Calu3 (cell line): ENCODE measurements around the gene OLFM2. TPM values are rescaled to one million over a fixed set of nuclear protein-coding genes. Genes with fewer than 3 reads are reported as not detected.

ENCODE experiments used
- BruUV-seq: library from RNA; stranded (reverse); fragments of 400-500 nt; replicated peaks from 2 replicates; lab custom pipeline; 2021; lab: Mats Ljungman, UMichigan
- CTCF ChIA-PET: fragments of 300-600 bp; sonication (Branson Sonifier 250); formaldehyde crosslinking; loops from one replicate; lab custom pipeline; 2022; ENCODE audit warnings: antibody characterized with exemption; lab: Charles Lee
- DNase-seq: peaks from one replicate; pipeline ENCODE4 v3.0.0; 2022
- H3K27ac Mint-ChIP-seq: one replicate; pipeline ENCODE4 v1.8.0; 2022; ENCODE audit warnings: mixed read lengths; ENCODE audit not compliant: unreplicated experiment
- H3K27me3 Mint-ChIP-seq: one replicate; pipeline ENCODE4 v1.8.0; 2022; ENCODE audit warnings: mixed read lengths; ENCODE audit not compliant: unreplicated experiment
- H3K36me3 Mint-ChIP-seq: one replicate; pipeline ENCODE4 v1.8.0; 2022; ENCODE audit warnings: mild to moderate bottlenecking, moderate library complexity, mixed read lengths; ENCODE audit not compliant: insufficient read depth, unreplicated experiment
- H3K4me1 Mint-ChIP-seq: one replicate; pipeline ENCODE4 v1.8.0; 2022; ENCODE audit warnings: mild to moderate bottlenecking, low read depth, mixed read lengths; ENCODE audit not compliant: unreplicated experiment
- H3K4me3 Mint-ChIP-seq: one replicate; pipeline ENCODE4 v1.8.0; 2022; ENCODE audit warnings: mild to moderate bottlenecking, low read depth, moderate library complexity, mixed read lengths; ENCODE audit not compliant: unreplicated experiment
- H3K9me3 Mint-ChIP-seq: one replicate; pipeline ENCODE4 v1.8.0; 2022; ENCODE audit warnings: low read depth, mixed read lengths; ENCODE audit not compliant: unreplicated experiment
- CTCF ChIP-seq: fragments of 200-600 bp; IDR thresholded peaks from one replicate; pipeline ENCODE4 v1.8.0; 2022; ENCODE audit warnings: antibody characterized with exemption; ENCODE audit not compliant: unreplicated experiment
- intact Hi-C: fragments of 100-400 bp; cut with micrococcal nuclease; formaldehyde crosslinking; loops from one replicate; pipeline ENCODE4 v1.10.0; 2022; ENCODE audit not compliant: unreplicated experiment
- total RNA-seq: library from RNA; stranded (reverse); gene quantifications from 2 replicates; pipeline ENCODE4 v1.2.3, GENCODE V29; 2022

OLFM2 gene
- total RNA-seq, 1 experiment from 2014 or later: 11.2 TPM

DNA sequence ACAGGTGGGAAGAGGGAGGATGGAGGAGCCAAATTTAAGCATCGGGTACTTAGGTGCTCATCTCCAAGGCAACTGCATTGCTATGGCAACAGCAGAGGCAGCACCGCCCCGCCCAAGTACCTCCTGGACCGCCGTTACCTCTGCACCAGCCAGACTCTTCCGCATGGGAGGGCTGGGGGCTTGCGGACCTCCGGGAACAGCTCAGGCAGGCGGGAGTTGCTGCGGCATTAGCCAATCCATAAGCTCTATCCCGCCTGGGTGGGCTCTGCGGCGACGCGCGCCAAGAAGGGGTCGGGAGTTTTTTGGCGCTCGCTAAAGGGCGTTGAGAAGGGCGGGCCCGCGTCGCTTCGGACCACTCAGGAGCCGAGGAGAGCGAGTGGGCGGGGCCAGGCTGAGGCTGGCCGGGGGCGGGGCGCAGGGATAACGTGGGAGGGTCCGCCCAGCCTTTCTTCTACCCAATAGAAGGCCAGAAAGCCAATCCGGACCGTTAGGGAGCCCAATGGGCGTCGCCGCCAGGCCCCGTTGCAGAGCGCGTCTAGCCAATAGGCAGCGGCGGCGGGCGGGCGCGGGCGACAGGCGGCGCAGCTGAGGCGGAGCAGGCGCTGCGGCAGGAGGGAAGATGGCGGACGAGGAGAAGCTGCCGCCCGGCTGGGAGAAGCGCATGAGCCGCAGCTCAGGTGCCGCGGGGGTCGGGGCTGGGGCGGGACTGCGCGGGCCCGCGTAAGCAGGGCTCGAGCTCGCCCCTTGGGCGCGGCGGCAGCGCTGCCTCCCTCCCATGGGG lies 101.4 kb downstream of the OLFM2 start, which contains the start of gene PIN1:
Gene PIN1, plus strand, starts transcription at position 593 of the 781 bp plus-strand sequence. Its CDS starts 27 bp downstream, at position 620.
- Mint-ChIP-seq H3K4me1 (peaks cover 6% of the 10 kb centered on the region), H3K9me3 (no peaks in the 10 kb centered on the region), H3K36me3 (peaks cover 35% of the 10 kb centered on the region), H3K27me3 (no peaks in the 10 kb centered on the region), H3K27ac (peak within 1 kb of the TSS; percentile 63), H3K4me3 (peak within 1 kb of the TSS; percentile 82)
- intact Hi-C loops: no loop called here
- DNase-seq: peak; percentile 97
- BruUV-seq: no TSS peak
- CTCF ChIA-PET: interaction anchor here (0.5 kb wide), 1 partner anchor 252 kb away, joined by 3 read pairs; no protein-coding TSS in a partner anchor
- no peak for TF ChIP-seq CTCF

GRCh38 chr19:9834307-9834725 lies 102.0 kb downstream of the OLFM2 start:
- no peak for DNase-seq
- CTCF ChIA-PET: no interaction called here
- Mint-ChIP-seq H3K4me3 (peak overlapping the region; percentile 82), H3K27me3 (no peaks in the 10 kb centered on the region), H3K36me3 (peaks cover 32% of the 10 kb centered on the region), H3K4me1 (peaks cover 6% of the 10 kb centered on the region), H3K27ac (peak overlapping the region; percentile 63), H3K9me3 (no peaks in the 10 kb centered on the region)
- no peak for TF ChIP-seq CTCF
- intact Hi-C loops: no loop called here
- BruUV-seq: no TSS peak

- Mint-ChIP-seq H3K27ac (no peak overlapping the region), H3K4me1 (peaks cover 9% of the 10 kb centered on the region), H3K36me3 (peaks cover 24% of the 10 kb centered on the region), H3K4me3 (peak overlapping the region; percentile 95), H3K27me3 (no peaks in the 10 kb centered on the region), H3K9me3 (no peaks in the 10 kb centered on the region)
- BruUV-seq: TSS peak; percentile 74
- TF ChIP-seq CTCF: no peak
- CTCF ChIA-PET: no interaction called here
- DNase-seq: no peak
- intact Hi-C loops: no loop called here
Measured at GRCh38 chr19:9828551-9829063, 107.7 kb downstream of the OLFM2 start.

DNA sequence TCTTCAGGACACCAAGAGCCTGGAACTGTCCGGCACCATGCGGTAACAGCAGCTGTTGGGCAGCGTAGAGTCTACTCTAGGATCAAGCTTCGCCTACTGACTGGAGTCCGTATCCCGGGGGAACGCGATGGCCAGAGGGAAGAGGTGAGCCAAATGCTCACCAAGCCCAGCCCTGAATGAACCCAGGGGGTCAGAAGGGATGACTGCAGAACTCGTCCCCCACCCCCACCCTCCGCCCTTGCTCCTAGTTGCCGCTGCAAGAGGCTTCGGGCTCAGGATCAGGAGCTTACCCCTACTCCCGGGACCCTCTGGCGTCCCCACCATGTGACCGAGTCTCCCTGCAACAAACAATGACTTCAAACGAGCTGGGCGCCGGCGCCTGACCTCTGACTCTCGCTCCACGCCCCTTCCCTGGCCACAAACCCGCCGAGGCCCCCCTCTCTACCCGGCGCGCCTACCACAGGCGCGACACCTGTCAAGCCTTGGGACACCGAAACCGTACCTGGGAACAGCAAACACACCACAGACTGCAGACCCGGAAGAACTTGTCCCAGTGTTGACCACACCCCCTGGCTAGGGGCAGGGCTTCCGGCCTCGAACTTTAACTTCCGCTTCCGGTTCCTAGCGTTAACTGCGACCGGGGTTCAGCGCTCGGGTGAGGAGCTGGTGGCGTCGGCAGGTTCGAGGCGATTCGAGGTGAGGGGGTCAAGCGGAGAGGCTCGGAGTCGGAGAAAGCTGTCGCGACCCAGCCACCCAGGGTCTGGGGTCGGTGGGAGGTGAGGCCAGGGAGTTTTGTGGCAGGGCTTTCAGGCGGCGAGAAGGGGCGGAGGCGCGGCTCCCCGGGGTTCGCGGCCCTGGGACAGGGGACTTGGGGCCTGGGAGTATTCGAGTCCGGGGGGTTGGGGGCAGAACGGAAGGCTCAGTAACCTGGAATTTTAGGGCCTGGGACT lies 108.8 kb downstream of the OLFM2 start, which contains the start of gene UBL5:
Gene UBL5, plus strand, starts transcription at position 630 of the 950 bp plus-strand sequence. CDS start 420 bp downstream, outside the sequence.
- peak; percentile 85 for DNase-seq
- BruUV-seq: TSS peak; percentile 73
- no peak for TF ChIP-seq CTCF
- CTCF ChIA-PET: interaction anchor here (0.6 kb wide), 2 partner anchors 50 to 1884 kb away, joined by 3 read pairs; partner anchors contain the start of gene TIMM44
- H3K36me3 Mint-ChIP-seq: peaks cover 24% of the 10 kb centered on the region
- peak within 1 kb of the TSS; percentile 89 for H3K27ac Mint-ChIP-seq
- peak within 1 kb of the TSS; percentile 95 for H3K4me3 Mint-ChIP-seq
- no peaks in the 10 kb centered on the region for H3K9me3 Mint-ChIP-seq
- intact Hi-C loops: no loop called here
- no peaks in the 10 kb centered on the region for H3K27me3 Mint-ChIP-seq
- peaks cover 9% of the 10 kb centered on the region for H3K4me1 Mint-ChIP-seq
